Thoracic aorta (tissue), 2 donors: ENCODE results near the gene PLXDC2. TPM values are rescaled to one million over a fixed set of nuclear protein-coding genes. Genes with fewer than 3 reads are reported as not detected.

Source experiments
- ATAC-seq: fragments of 150-250 bp; one replicate; pipeline ENCODE4 v1.8.0; 2017; ENCODE audit warnings: low read depth; ENCODE audit not compliant: insufficient number of reproducible peaks, low FRiP score
- DNase-seq: peaks from one replicate; pipeline ENCODE4 v3.0.0-alpha.2; 2020; ENCODE audit warnings: low spot score
- H3K27ac ChIP-seq, 2 donors: fragments of 200-600 bp; sonication (generic); 1 replicate in 1 of 2; 2 replicates in 1 of 2; pipeline ENCODE4 v1.5.1; 2016; ENCODE audit warnings: mild to moderate bottlenecking in 2 of 2, moderate library complexity in 2 of 2
- H3K27me3 ChIP-seq: fragments of 200-600 bp; sonication (generic); replicated peaks from 2 replicates; pipeline ENCODE4 v1.6.0; 2016; ENCODE audit warnings: mild to moderate bottlenecking; ENCODE audit not compliant: insufficient read depth
- H3K36me3 ChIP-seq: fragments of 200-600 bp; sonication (generic); one replicate; pipeline ENCODE4 v1.5.1; 2016
- H3K4me1 ChIP-seq, 2 donors: fragments of 200-600 bp; sonication (generic); 1 replicate in 1 of 2; 2 replicates in 1 of 2; pipeline versions ENCODE4 v1.5.1 to v1.6.0; 2016; ENCODE audit warnings: low read depth in 2 of 2, mild to moderate bottlenecking in 1 of 2; ENCODE audit not compliant: control insufficient read depth in 1 of 2
- H3K4me3 ChIP-seq: fragments of 200-600 bp; sonication (generic); 2 replicates; pipeline ENCODE4 v1.5.1; 2016; ENCODE audit warnings: mild to moderate bottlenecking
- H3K9me3 ChIP-seq: fragments of 200-600 bp; sonication (generic); 2 replicates; pipeline ENCODE4 v1.5.1; 2016
- CTCF ChIP-seq: fragments of 200-600 bp; sonication (generic); IDR thresholded peaks from one replicate; pipeline ENCODE4 v1.5.1; 2019; ENCODE audit warnings: antibody characterized with exemption
- total RNA-seq, 2 donors: library from RNA; depleted of rRNA; stranded (reverse); fragments of >200 nt; gene quantifications; one replicate each; pipeline versions ENCODE4 v1.1.0 to v1.2.3, GENCODE V29; 2016

The PLXDC2 gene
- total RNA-seq, 2 donors from 2014 or later = 105 to 155 TPM

GRCh38 chr10:20228729-20229128, 412.5 kb downstream of the PLXDC2 start:
- DNase-seq = no peak
- no peaks in the 10 kb centered on the region for H3K36me3 ChIP-seq
- ATAC-seq = no peak
- no peaks in the 10 kb centered on the region for H3K4me1 ChIP-seq
- H3K9me3 ChIP-seq = no peaks in the 10 kb centered on the region
- H3K27ac ChIP-seq = no peak overlapping the region
- H3K4me3 ChIP-seq = no peak overlapping the region
- H3K27me3 ChIP-seq = no peaks in the 10 kb centered on the region
- TF ChIP-seq CTCF = no peak

GRCh38 chr10:20232079-20232705, 416.0 kb downstream of the PLXDC2 start:
- Histone ChIP-seq H3K4me1 (no peaks in the 10 kb centered on the region), H3K36me3 (no peaks in the 10 kb centered on the region), H3K9me3 (no peaks in the 10 kb centered on the region), H3K4me3 (no peak overlapping the region), H3K27ac (no peak overlapping the region), H3K27me3 (no peaks in the 10 kb centered on the region)
- no peak for DNase-seq
- ATAC-seq = no peak
- TF ChIP-seq CTCF = no peak

GRCh38 chr10:20233423-20233822, 417.2 kb downstream of the PLXDC2 start:
- Histone ChIP-seq H3K36me3 (no peaks in the 10 kb centered on the region), H3K27me3 (no peaks in the 10 kb centered on the region), H3K27ac (no peak overlapping the region), H3K9me3 (no peaks in the 10 kb centered on the region), H3K4me1 (no peaks in the 10 kb centered on the region), H3K4me3 (no peak overlapping the region)
- no peak for TF ChIP-seq CTCF
- DNase-seq (no peak), ATAC-seq (no peak)

GRCh38 chr10:20234579-20234978, 418.3 kb downstream of the PLXDC2 start:
- H3K27me3 ChIP-seq = no peaks in the 10 kb centered on the region
- no peaks in the 10 kb centered on the region for H3K9me3 ChIP-seq
- H3K36me3 ChIP-seq = peaks cover 7% of the 10 kb centered on the region
- TF ChIP-seq CTCF = no peak
- DNase-seq (no peak), ATAC-seq (no peak)
- no peak overlapping the region for H3K4me3 ChIP-seq
- no peaks in the 10 kb centered on the region for H3K4me1 ChIP-seq
- no peak overlapping the region for H3K27ac ChIP-seq

GRCh38 chr10:20237091-20237570, 420.9 kb downstream of the PLXDC2 start:
- no peak for TF ChIP-seq CTCF
- Histone ChIP-seq H3K27ac (no peak overlapping the region), H3K4me3 (no peak overlapping the region), H3K27me3 (no peaks in the 10 kb centered on the region), H3K4me1 (peaks cover 4% of the 10 kb centered on the region in 2 donors), H3K9me3 (no peaks in the 10 kb centered on the region), H3K36me3 (peaks cover 8% of the 10 kb centered on the region)
- no peak for DNase-seq
- no peak for ATAC-seq
